Transverse colon (tissue), 4 donors: ENCODE results near the gene ADGRG2. TPM values are rescaled to one million over a fixed set of nuclear protein-coding genes. Genes with fewer than 3 reads are reported as not detected.

ENCODE experiments used
- DNase-seq: peaks from one replicate; pipeline ENCODE4 v3.0.0-alpha.2; 2019
- H3K27ac ChIP-seq, 4 donors: fragments of 200-600 bp; sonication (generic); 2 replicates each; pipeline ENCODE4 v1.5.1; 2016 to 2018; ENCODE audit warnings: inconsistent platforms in 4 of 4
- H3K27me3 ChIP-seq: fragments of 200-600 bp; sonication (generic); 2 replicates; pipeline ENCODE4 v1.5.1; 2017; ENCODE audit warnings: inconsistent platforms
- H3K36me3 ChIP-seq, 4 donors: fragments of 200-600 bp; sonication (generic); 2 replicates each; pipeline ENCODE4 v1.5.1; 2017 to 2019; ENCODE audit warnings: inconsistent platforms in 4 of 4
- H3K4me1 ChIP-seq, 4 donors: fragments of 200-600 bp; sonication (generic); 2 replicates each; pipeline ENCODE4 v1.5.1; 2017 to 2020; ENCODE audit warnings: inconsistent platforms in 4 of 4
- H3K4me3 ChIP-seq, 4 donors: fragments of 200-600 bp; sonication (generic); 1 replicate in 1 of 4; 2 replicates in 3 of 4; pipeline versions ENCODE4 v1.5.1 to v1.6.1; 2017 to 2019; ENCODE audit warnings: inconsistent platforms in 4 of 4
- H3K9me3 ChIP-seq, 2 donors: fragments of 200-600 bp; sonication (generic); 2 replicates each; pipeline ENCODE4 v1.5.1; 2017 to 2019; ENCODE audit warnings: inconsistent platforms in 2 of 2
- EP300 ChIP-seq: sonication (generic); formaldehyde crosslinking; IDR thresholded peaks from one replicate; pipeline ENCODE4 v1.6.1; 2017; ENCODE audit warnings: antibody characterized with exemption, low read depth
- POLR2A ChIP-seq: fragments of 450-650 bp; IDR thresholded peaks from one replicate; pipeline ENCODE4 v1.6.1; 2016; ENCODE audit warnings: antibody characterized with exemption, mild to moderate bottlenecking, moderate library complexity
- POLR2AphosphoS5 ChIP-seq, 3 donors: sonication (generic); formaldehyde crosslinking; IDR thresholded peaks; one replicate each; pipeline ENCODE4 v1.6.1; 2016; ENCODE audit warnings: antibody characterized with exemption in 3 of 3
- WGBS, 2 donors: methylation state at CpG; one replicate each; pipeline ENCODE4 v1.1.5; 2018; ENCODE audit warnings: low coverage in 1 of 2; 5-methylcytosine and 5-hydroxymethylcytosine counted together
- in situ Hi-C, 4 donors: fragments of 200-750 bp; cut with MboI; loops; one replicate each; pipeline versions ENCODE4 v1.15.0 to v1.15.1; 2017; ENCODE audit warnings: low sequenced_read_pairs in 3 of 4, low pct_ligation_motif_present in 1 of 4, low pct_unique_long_range_greater_than_20kb in 1 of 4
- intact Hi-C: fragments of 100-400 bp; cut with DNase I; formaldehyde crosslinking; loops from one replicate; pipeline ENCODE4 v1.15.1; 2023; ENCODE audit warnings: low total_unique reads
- total RNA-seq, 4 donors: library from RNA; depleted of rRNA; stranded (reverse); fragments of >200 nt; gene quantifications; one replicate each; pipeline ENCODE4 v1.1.0, GENCODE V29; 2016
- TF ChIP-seq, protein P1 (sequence below), 5 experiments: fragments of 200-600 bp in 3 of 5; fragments of 450-650 bp in 2 of 5; sonication (generic) in 3 of 5; IDR thresholded peaks; 1 replicate in 2 of 5; 2 replicates in 3 of 5; pipeline ENCODE4 v1.5.1; 2016 to 2017; ENCODE audit warnings: antibody characterized with exemption in 5 of 5, inconsistent platforms in 3 of 5, mild to moderate bottlenecking in 2 of 5, moderate library complexity in 1 of 5

The ADGRG2 gene
- total RNA-seq, 4 donors from 2014 or later = 0.41 to 0.64 TPM; not detected in 2

DNA sequence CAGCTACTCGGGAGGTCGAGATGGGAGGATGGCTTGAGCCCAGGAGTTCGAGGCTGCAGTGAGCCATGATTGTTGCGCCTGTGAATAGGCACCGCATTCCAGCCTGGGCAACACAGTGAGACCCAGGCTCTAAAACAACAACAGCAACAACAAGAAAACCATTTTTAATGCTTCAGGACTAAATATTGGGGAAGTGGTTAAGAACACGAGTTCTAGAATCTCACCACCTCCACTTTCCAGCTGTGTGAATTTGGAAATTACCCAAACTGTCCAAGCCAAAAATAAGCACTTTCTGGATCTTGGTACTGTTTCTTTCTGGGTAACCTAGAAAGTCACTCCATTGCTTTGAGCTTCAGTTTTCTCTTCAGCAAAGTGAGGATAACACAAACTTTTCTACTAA is 63.2 kb downstream of the ADGRG2 start:
- H3K4me3 ChIP-seq = no peak overlapping the region
- H3K9me3 ChIP-seq = no peaks in the 10 kb centered on the region
- in situ Hi-C loops = no loop called here
- TF ChIP-seq POLR2A = no peak
- no peak for TF ChIP-seq EP300
- TF ChIP-seq POLR2AphosphoS5 (IDR thresholded peaks at IDR 0.05) = no peak
- TF ChIP-seq, protein P1, sequence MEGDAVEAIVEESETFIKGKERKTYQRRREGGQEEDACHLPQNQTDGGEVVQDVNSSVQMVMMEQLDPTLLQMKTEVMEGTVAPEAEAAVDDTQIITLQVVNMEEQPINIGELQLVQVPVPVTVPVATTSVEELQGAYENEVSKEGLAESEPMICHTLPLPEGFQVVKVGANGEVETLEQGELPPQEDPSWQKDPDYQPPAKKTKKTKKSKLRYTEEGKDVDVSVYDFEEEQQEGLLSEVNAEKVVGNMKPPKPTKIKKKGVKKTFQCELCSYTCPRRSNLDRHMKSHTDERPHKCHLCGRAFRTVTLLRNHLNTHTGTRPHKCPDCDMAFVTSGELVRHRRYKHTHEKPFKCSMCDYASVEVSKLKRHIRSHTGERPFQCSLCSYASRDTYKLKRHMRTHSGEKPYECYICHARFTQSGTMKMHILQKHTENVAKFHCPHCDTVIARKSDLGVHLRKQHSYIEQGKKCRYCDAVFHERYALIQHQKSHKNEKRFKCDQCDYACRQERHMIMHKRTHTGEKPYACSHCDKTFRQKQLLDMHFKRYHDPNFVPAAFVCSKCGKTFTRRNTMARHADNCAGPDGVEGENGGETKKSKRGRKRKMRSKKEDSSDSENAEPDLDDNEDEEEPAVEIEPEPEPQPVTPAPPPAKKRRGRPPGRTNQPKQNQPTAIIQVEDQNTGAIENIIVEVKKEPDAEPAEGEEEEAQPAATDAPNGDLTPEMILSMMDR (IDR thresholded peaks at IDR 0.05) = no peak
- no peaks in the 10 kb centered on the region for H3K36me3 ChIP-seq
- H3K27ac ChIP-seq = no peak overlapping the region
- no peaks in the 10 kb centered on the region for H3K27me3 ChIP-seq
- no peak for DNase-seq
- no peaks in the 10 kb centered on the region for H3K4me1 ChIP-seq
- intact Hi-C loops = no loop called here
- WGBS, 2 donors = 89% methylated on average over 6 of the region's 6 CpGs; no CpG with 5 or more reads in 1 of the 2 donors

DNA sequence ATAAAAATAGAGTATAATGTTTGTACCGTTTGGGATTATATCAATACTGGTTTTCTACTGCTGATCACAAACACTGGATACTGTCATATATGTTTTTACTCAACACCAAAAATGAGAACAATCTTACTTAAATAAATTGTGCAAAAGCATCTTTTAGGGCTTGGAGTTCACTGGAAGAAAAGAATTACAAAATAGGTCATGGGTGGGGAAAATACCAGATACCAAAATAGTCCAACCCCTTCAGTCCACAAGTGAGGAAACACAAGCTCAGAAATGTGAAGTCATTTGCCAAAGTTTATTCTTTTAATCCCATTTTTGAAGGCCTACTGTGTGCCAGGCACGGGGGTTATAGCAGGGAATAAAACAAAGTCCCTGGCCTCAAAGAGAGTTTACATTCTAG is 64.4 kb downstream of the ADGRG2 start:
- Histone ChIP-seq H3K27me3 (no peaks in the 10 kb centered on the region), H3K4me1 (no peaks in the 10 kb centered on the region), H3K4me3 (no peak overlapping the region), H3K36me3 (no peaks in the 10 kb centered on the region), H3K9me3 (no peaks in the 10 kb centered on the region), H3K27ac (no peak overlapping the region)
- no peak for DNase-seq
- in situ Hi-C loops = no loop called here
- intact Hi-C loops = no loop called here
- WGBS, 2 donors = 52% methylated on average over 2 of the region's 2 CpGs; no CpG with 5 or more reads in 1 of the 2 donors
- TF ChIP-seq EP300 = no peak
- TF ChIP-seq, protein P1 (IDR thresholded peaks at IDR 0.05) = no peak

DNA sequence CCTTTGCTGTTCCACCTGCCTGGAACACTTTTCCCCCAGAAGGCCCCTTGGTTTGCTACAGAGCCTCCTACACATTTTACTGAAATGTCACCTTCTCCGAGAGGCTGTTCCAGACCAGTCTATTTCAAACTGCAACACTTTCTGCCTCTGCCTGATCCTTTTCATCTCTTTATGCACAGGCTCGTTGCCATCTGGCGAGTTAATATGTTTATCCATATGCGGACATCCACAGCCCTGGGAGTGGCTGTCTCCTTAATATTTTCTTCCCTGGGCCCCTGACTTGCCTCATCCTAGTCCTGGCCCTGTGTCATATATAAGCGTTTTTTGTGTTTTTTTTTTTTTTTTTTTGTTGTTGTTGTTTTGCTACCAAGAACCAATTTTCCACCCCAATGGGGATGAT is 73.2 kb downstream of the ADGRG2 start:
- in situ Hi-C loops = loop anchor here in 1 of 4 donors (25.0 kb wide), 1 partner anchor 288 kb away; the partner anchor contains the start of gene PDHA1

DNA sequence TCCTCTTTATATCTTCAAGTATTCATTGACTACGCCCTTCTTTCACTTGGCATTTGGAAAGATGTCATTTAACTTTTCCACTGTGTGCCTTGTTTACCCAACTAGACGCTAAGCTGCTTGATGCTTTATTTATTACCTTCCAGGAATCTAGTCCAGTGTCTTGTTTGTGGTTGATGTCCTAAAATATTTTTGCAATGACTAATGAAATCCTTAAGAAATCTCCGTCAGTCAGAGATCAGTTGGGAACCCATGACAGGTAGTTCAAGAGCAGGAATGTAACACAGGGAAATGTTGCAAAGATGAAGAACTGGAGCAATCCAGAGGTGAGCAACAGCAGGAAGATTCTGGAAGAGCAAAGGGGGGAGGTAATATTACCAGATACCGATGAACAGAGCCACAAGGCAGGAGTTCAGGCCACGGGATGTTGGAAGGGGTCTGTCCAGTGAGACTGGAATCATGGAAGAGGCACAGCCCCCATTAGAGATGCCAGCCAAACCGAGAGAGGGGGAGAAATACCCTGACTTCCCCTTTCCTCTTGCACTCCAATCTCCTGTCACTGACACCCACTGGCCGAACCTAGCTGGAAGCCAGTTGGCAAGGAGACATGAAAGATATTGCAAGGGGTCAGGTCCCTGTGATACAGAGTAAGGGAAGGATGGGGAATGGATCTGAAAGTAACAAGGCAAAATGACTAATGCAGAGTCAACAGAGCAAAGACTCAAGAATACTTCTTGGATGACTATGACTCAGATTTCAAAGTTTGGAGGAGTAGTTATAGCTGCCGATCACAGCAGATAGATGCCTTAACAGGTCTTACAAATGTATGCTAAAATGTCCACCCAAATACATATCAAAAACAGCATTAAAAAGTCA is 75.7 kb downstream of the ADGRG2 start:
- in situ Hi-C loops = loop anchor here in 1 of 4 donors (25.0 kb wide), 1 partner anchor 291 kb away; the partner anchor contains the start of gene PDHA1
- Histone ChIP-seq H3K27ac (no peak overlapping the region), H3K4me1 (no peaks in the 10 kb centered on the region), H3K9me3 (no peaks in the 10 kb centered on the region), H3K27me3 (no peaks in the 10 kb centered on the region), H3K4me3 (no peak overlapping the region), H3K36me3 (no peaks in the 10 kb centered on the region)
- TF ChIP-seq POLR2AphosphoS5 (IDR thresholded peaks at IDR 0.05) (no peak), POLR2A (no peak), EP300 (no peak)
- TF ChIP-seq, protein P1 (IDR thresholded peaks at IDR 0.05) = no peak
- no peak for DNase-seq
- WGBS, 2 donors = 64 to 70% methylated on average over 2 to 8 of the region's 8 CpGs
- intact Hi-C loops = no loop called here

More for the DNA sequence above, 73.2 kb downstream of the ADGRG2 start:
- H3K27me3 ChIP-seq = no peaks in the 10 kb centered on the region
- WGBS, 2 donors = 83% methylated on average over 5 of the region's 5 CpGs; no CpG with 5 or more reads in 1 of the 2 donors
- H3K4me3 ChIP-seq = no peak overlapping the region
- no peak for TF ChIP-seq POLR2AphosphoS5 (IDR thresholded peaks at IDR 0.05)
- TF ChIP-seq, protein P1 (IDR thresholded peaks at IDR 0.05) = no peak
- TF ChIP-seq POLR2A = no peak
- TF ChIP-seq EP300 = no peak
- no peak for DNase-seq
- intact Hi-C loops = no loop called here
- no peaks in the 10 kb centered on the region for H3K36me3 ChIP-seq
- no peaks in the 10 kb centered on the region for H3K4me1 ChIP-seq
- H3K27ac ChIP-seq = no peak overlapping the region
- no peaks in the 10 kb centered on the region for H3K9me3 ChIP-seq
